Measurements from ENCODE around the gene RALGAPA2. TPM values are rescaled to one million over a fixed set of nuclear protein-coding genes. Genes with fewer than 3 reads are reported as not detected.

The RALGAPA2 gene
- total RNA-seq, 4 donors from 2014 or later: 20.5 to 42.9 (median 29.6) TPM

DNA sequence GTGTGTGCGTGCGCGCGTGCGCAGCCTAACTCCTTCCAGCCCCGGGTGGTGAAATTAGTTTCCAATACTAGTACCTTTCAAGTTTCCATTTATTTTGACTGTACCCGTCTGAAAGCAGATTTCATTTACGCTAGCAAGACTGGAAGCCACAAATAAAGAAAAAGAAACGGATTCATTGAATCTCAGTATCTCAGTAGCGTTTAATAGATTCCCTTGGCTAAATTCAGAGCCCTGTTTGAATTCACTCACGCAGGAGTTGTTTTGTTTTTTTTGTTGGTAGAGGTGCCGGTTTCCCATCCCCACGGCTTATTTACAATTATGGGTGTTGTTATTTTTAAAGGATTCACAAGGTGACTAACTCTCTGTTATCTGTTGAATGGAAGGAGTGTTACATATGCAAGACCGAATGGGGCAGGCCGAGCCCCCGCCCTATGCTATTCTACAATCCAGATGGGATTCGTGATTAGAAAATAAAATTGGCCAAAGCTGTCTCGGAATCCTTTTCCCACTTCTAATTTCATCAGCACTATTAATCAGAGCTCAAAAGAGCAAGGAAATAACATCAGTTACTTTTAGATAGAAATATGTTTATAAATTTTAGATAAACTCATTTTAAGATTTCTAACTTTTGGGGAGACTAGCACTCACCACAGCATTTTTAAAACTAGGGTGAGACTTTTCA is 346.8 kb downstream of the RALGAPA2 start:
- WGBS, 2 donors: 11 to 15% methylated on average over 18 of the region's 18 CpGs
- DNase-seq (ENCODE audit: low spot score in 2 of 2): no peak
- no peaks in the 10 kb centered on the region for H3K36me3 ChIP-seq
- H3K4me3 ChIP-seq: no peak overlapping the region
- peaks cover 0 to 58% (median 22%) of the 10 kb centered on the region in 4 donors for H3K4me1 ChIP-seq
- H3K27me3 ChIP-seq: peaks cover 3 to 89% of the 10 kb centered on the region in 2 donors
- no peaks in the 10 kb centered on the region for H3K9me3 ChIP-seq
- no peak overlapping the region for H3K27ac ChIP-seq
- TF ChIP-seq POLR2A (IDR thresholded peaks at IDR 0.05) (no peak), EP300 (IDR thresholded peaks at IDR 0.05) (no peak)
- TF ChIP-seq, protein P1, sequence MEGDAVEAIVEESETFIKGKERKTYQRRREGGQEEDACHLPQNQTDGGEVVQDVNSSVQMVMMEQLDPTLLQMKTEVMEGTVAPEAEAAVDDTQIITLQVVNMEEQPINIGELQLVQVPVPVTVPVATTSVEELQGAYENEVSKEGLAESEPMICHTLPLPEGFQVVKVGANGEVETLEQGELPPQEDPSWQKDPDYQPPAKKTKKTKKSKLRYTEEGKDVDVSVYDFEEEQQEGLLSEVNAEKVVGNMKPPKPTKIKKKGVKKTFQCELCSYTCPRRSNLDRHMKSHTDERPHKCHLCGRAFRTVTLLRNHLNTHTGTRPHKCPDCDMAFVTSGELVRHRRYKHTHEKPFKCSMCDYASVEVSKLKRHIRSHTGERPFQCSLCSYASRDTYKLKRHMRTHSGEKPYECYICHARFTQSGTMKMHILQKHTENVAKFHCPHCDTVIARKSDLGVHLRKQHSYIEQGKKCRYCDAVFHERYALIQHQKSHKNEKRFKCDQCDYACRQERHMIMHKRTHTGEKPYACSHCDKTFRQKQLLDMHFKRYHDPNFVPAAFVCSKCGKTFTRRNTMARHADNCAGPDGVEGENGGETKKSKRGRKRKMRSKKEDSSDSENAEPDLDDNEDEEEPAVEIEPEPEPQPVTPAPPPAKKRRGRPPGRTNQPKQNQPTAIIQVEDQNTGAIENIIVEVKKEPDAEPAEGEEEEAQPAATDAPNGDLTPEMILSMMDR (IDR thresholded peaks at IDR 0.05): no peak

DNA sequence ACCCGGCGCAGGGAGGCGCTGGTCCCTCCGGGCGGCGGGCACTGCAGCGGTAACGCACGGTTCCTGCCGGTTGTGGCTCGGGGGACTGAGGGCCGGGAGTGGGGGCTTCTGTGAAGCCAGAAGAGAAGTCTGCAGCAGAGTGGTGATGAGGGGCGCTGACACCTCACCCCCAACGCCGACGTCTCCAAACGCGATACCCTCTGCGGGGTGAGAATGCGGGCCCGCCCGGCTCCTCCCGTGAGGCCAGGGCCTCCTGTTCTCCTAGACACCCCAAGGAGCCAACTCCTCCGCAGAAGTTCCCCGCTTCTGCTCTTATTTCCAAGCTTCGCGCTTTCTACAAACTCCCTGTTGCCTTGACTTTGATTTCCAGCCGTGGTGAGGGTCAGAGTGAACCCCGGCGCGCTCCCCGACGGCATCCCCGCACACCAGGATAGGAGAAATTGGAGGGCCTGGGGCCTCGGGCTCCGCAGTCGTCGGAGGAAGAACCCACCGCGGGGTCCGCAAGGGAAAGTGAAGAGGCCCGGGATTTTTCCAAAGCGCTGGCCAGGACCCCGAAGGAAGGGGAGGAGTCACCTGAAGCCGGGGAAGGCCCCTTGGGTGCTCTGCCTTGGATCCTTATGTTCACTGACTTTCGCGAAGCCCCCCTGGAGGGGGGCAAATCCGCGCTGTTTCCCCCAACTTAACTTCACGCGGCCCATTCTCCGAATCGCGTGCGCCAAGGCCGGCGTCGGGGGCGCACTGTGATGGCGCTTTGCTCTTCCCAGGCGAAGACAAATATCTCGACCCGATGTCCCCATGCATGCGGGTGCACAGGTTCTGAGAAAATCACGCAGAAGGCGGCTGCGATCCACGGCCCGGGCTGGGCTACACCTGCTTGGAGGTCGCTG is 347.6 kb downstream of the RALGAPA2 start:
- TF ChIP-seq POLR2A (IDR thresholded peaks at IDR 0.05) (no peak), EP300 (IDR thresholded peaks at IDR 0.05) (no peak)
- TF ChIP-seq, protein P1 (IDR thresholded peaks at IDR 0.05): no peak
- Histone ChIP-seq H3K4me3 (no peak overlapping the region), H3K9me3 (no peaks in the 10 kb centered on the region), H3K27ac (no peak overlapping the region), H3K27me3 (peaks cover 3 to 81% of the 10 kb centered on the region in 2 donors), H3K4me1 (peaks cover 0 to 63% (median 21%) of the 10 kb centered on the region in 4 donors), H3K36me3 (no peaks in the 10 kb centered on the region)
- no peak for DNase-seq (ENCODE audit: low spot score in 2 of 2)
- WGBS, 2 donors: 3 to 6% methylated on average over 48 to 69 of the region's 70 CpGs

DNA sequence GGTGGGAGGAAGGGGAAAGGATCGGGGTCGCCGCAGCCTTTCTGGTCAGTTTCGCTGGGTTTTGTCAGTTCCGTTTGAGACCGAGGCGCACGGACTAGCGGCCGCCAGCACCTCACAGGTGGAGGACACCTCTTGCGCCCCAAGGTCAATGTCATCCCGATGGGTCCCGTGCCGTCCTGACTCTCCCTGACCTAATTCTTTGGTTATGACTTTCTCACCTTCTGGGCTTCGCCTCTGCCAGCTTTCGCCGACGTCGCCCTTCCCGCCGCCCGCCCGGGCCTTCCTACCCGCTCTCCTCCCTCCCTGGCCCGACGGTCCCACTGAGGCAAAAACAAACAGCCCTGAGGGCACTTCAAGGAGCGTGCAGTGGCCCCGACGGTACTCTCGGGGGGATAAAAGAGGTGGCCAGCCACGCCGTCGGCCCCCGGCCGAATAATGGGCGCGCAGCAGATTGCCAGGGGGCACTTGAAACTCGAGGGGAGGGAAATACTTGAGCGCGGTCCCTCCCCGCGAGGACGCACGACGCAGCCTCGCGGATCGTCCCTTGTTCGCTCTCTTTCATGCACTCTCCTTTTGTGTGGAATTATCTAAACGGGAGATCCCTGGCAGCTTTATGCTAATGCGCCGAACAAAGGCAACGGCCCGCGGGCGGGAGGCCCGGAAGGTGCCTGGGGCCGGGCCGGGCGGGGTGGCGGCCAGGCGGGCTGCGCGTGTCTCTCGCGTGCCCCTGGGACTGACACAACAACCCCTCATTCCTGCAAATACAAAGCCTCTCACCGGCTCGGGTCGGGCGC is 348.4 kb downstream of the RALGAPA2 start:
- peak overlapping the region in 1 of 4 donors; percentile 16 for H3K4me3 ChIP-seq
- TF ChIP-seq, protein P1 (IDR thresholded peaks at IDR 0.05): no peak
- TF ChIP-seq EP300 (IDR thresholded peaks at IDR 0.05): no peak
- TF ChIP-seq POLR2A (IDR thresholded peaks at IDR 0.05): no peak
- no peak for DNase-seq (ENCODE audit: low spot score in 2 of 2)
- H3K27me3 ChIP-seq: peaks cover 3 to 74% of the 10 kb centered on the region in 2 donors
- WGBS, 2 donors: 1 to 4% methylated on average over 55 to 67 of the region's 70 CpGs
- no peaks in the 10 kb centered on the region for H3K9me3 ChIP-seq
- H3K4me1 ChIP-seq: peaks cover 0 to 55% (median 18%) of the 10 kb centered on the region in 4 donors
- no peaks in the 10 kb centered on the region for H3K36me3 ChIP-seq
- no peak overlapping the region for H3K27ac ChIP-seq

DNA sequence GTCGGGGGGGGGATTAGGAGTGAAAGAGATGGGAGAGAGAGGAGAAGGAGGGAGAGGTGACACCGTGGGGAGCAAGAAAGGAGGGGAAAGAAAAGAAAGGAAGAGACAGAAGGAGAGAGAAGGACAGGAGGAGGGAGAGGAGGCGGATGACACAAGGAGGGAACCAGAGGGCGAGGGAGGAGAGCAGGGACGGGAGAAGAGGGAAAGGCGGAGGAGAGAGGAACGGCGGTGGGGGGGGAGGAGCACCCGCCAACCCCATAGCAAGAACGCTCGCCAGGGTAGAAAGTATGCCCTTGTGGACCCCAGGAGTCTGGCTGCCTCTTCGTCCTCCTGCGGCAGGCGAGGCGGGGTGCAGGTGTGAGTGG is 349.0 kb downstream of the RALGAPA2 start:
- no peaks in the 10 kb centered on the region for H3K9me3 ChIP-seq
- H3K27ac ChIP-seq: no peak overlapping the region
- DNase-seq (ENCODE audit: low spot score in 2 of 2): no peak
- H3K36me3 ChIP-seq: no peaks in the 10 kb centered on the region
- TF ChIP-seq, protein P1 (IDR thresholded peaks at IDR 0.05): no peak
- TF ChIP-seq EP300 (IDR thresholded peaks at IDR 0.05) (no peak), POLR2A (IDR thresholded peaks at IDR 0.05) (no peak)
- WGBS, 2 donors: 4 to 7% methylated on average over 15 of the region's 15 CpGs
- peak overlapping the region in 1 of 4 donors; percentile 16 for H3K4me3 ChIP-seq
- peaks cover 0 to 51% (median 16%) of the 10 kb centered on the region in 4 donors for H3K4me1 ChIP-seq
- H3K27me3 ChIP-seq: peaks cover 3 to 76% of the 10 kb centered on the region in 2 donors

Data from tibial nerve (tissue), 4 donors.